ENCODE data around the gene PADI6.

- no peak for TF ChIP-seq ESRRG (CRISPR knock-in tag; IDR thresholded peaks at IDR 0.05)
- TF ChIP-seq ZFP3 (CRISPR knock-in tag; IDR thresholded peaks at IDR 0.05): no peak
These were observed 2.5 kb upstream of the PADI6 start for GRCh38 chr1:17369466-17369865.

All from SK-N-SH treated with all-trans-retinoic acid at 6 μM for 48 hours (cell line).